Measurements from ENCODE around the gene PLEKHG4B.
"Not testable (repeated sequence)": the region's sequence is repeated elsewhere in the genome, so short reads cannot be mapped to it uniquely, and the experiment has no call there.

Gene PLEKHG4B

GRCh38 chr5:199197-199949, 107.4 kb downstream of the PLEKHG4B start:
- DNase-seq (ENCODE audit: low read depth in 3 of 3, low spot score in 1 of 3), result no peak

GRCh38 chr5:199950-200645, 108.1 kb downstream of the PLEKHG4B start:
- DNase-seq (ENCODE audit: low read depth in 3 of 3, low spot score in 1 of 3), result no peak

GRCh38 chr5:200985-201384, 109.0 kb downstream of the PLEKHG4B start:
- no peak for DNase-seq (ENCODE audit: low read depth in 3 of 3, low spot score in 1 of 3)

DNA sequence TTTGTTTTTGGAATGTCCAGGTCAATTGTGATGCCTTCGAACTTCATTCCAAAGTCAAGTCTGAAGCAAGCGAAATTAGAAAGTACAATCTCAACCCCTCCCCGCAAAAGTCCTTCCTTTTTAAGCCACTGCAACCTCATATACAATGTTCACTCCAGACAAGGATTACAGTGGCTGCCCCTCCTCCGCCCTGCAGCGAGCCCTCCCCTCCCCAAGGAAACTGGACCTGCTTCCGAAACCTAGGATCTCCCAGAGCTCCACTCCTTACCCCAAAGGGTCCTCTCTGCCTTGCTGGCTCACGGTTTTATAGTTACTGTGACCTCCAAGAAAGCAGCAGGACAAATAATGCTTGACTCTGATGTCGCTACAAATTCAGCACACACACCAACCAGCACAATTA, 109.7 kb downstream of the PLEKHG4B start:
- no peak for DNase-seq (ENCODE audit: low read depth in 3 of 3, low spot score in 1 of 3)

GRCh38 chr5:203246-203930, 111.4 kb downstream of the PLEKHG4B start:
- DNase-seq (ENCODE audit: low read depth in 3 of 3, low spot score in 1 of 3), result no peak

GRCh38 chr5:204001-204400, 112.0 kb downstream of the PLEKHG4B start:
- no peak for DNase-seq (ENCODE audit: low read depth in 3 of 3, low spot score in 1 of 3)

DNA sequence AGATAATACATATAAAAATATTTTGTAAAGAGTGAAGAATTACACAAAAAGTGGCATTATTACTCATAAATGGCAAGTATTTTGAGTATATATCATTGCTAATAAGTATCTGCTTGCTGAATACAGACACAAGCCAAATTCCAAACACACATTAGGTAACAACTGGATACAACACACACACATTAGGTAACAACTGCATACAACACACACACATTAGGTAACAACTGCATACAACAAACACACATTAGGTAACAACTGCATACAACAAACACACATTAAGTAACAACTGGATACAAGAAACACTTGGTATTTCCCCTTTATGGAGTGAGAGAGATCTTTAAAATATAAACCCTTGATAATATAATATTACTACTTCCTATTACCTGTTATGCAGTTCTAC, 112.5 kb downstream of the PLEKHG4B start:
- no peak for DNase-seq (ENCODE audit: low read depth in 3 of 3, low spot score in 1 of 3)

- DNase-seq (ENCODE audit: low read depth in 3 of 3, low spot score in 1 of 3), result no peak
These were observed 113.2 kb downstream of the PLEKHG4B start for GRCh38 chr5:204966-205670.

DNA sequence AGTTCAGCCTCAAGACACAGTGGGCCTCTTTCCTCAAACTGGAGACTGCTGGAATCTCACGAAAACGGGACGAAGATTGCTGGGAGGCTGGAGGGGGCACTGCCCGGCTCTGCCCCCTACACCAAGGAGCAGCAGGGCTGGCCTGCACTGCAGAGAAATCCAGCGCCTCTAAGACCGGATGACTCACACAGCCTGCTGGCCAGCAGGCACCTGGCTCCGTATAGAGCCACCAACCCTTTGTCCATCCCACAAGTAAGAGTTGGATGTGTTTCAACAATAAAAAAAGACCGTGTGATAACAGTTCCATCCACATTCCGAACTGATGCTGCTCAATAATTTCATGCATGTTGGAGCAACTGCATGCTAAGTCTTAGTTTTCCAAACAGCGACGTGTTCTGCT, 114.4 kb downstream of the PLEKHG4B start:
- no peak for DNase-seq (ENCODE audit: low read depth in 3 of 3, low spot score in 1 of 3)

DNA sequence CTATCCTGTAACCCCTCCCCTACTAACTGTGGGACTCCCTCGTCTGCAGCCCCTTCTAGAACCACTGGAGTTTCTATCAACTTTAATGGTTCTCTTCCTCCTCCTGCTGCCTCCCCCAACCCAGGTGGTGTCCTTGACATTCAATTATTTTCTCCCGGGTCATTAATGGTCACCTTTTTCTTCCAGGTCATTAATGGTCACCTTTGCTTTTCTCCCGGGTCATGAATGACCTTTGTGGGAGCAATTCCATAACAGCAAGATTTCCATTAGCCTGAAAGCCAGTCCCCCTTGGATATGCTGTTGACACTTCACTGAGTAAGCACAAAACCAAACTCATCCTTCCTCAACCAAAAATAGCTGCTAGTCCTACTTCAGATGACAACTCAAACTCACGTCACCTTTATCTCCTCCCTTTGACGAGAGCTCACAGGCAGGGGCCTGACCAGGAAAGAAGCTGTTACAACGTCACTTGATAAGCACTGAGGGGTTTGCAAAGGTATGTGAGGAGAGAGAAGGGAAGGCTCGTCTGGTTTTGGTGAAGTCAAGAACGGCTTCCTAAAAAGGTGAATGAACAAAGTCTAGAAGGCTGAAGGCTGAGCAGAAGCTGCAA, 115.1 kb downstream of the PLEKHG4B start:
- no peak for DNase-seq (ENCODE audit: low read depth in 3 of 3, low spot score in 1 of 3)

GRCh38 chr5:207599-207998, 115.6 kb downstream of the PLEKHG4B start:
- DNase-seq (ENCODE audit: low read depth in 3 of 3, low spot score in 1 of 3), result no peak

DNA sequence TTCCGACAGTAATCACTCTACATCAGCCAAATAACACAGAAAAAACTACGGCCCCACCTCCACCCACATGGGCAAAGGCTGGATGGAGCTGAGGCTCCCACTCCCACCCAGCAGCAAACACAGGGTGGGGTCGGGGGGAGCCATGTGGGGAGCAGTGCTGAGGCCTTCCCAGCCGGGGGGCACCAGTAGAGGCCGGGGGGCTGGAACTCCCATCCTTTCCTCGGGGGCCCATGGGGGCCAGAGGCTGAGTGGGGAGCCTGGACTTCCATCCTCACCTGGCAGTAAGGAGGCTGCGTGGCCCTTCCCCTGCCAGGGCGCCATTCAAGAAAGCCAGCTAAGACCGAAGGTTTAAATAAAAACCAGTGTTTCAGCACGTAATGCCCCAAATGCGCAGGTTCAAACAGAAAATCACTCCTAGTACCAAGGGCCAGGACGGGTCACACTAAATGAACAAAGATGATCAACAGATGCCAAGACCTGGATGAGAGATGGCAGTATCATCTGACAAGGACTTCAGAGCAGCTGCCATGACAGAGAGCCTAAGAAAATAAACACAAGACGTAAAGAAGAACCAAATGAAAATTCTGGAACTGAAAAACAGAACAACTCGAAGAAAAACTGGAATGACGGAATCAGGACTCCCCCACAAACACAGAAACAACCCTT, 116.6 kb downstream of the PLEKHG4B start:
- no peak for DNase-seq (ENCODE audit: low read depth in 3 of 3, low spot score in 1 of 3)

DNA sequence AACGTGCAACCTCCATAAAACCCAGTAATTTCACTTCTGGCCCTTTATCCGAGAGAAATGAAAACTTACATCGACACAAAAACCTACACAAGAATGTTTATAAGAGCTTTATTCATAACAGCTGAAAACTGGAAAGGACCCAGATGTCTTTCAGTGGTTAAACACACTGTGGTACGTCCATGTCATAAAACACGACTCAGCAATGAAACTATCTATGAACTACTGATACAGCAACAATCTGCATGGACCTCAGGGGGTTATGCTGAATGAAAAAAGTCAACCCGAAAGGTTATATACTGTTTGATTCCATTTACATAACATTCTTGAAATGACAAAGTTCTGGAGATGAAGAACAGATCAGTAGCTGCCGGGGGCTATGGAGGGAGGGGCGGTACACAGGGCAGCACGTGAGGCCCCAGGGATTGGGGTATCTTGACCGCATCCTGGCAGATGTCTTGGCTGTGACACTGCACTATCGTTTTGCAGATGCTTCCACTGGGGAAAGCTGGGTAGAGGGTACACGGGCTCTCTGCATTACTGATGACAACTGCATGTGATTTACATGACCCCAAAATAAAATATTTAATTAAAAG, 121.9 kb downstream of the PLEKHG4B start:
- no peak for DNase-seq (ENCODE audit: low read depth in 3 of 3, low spot score in 1 of 3)

DNA sequence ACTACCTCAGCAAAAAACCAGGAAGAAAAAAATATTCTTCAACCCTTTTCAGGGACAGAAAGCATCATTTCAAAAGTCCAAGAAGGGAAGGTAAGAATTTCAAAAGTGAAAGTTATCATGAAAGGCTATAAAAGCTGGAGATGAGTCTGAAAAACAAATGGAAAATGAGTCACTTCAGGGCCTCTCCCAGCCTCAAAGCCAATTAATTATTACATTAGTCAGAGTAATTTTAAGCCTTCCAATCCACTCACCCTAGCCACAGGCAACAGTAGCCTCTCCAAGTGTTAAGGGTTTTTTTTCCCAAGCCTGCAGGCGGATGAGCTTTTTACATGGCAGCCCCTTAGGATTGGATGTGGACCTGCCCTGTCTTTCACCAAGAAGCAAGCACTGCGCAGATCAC, 123.3 kb downstream of the PLEKHG4B start:
- DNase-seq (ENCODE audit: low read depth in 3 of 3, low spot score in 1 of 3), result not testable (repeated sequence)

DNA sequence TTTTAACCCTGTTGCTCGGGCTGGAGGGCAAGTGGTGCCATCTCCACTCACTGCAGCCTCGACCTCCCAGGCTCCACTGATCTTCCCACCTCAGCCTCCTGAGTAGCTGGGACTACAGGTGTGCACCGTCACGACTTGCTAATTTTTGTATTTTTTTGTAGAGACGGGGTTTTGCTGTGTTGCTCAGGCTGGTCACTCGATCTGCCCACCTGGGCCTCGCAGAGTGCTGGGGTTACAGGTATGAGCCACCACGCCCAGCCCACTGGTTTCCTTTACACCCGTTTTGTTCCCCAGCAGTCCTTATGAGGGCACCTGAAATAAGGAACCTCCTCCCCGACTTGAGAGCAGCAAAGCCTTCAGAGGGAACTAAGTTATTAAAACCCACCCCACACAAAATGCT, 124.1 kb downstream of the PLEKHG4B start:
- not testable (repeated sequence) for DNase-seq (ENCODE audit: low read depth in 3 of 3, low spot score in 1 of 3)

DNA sequence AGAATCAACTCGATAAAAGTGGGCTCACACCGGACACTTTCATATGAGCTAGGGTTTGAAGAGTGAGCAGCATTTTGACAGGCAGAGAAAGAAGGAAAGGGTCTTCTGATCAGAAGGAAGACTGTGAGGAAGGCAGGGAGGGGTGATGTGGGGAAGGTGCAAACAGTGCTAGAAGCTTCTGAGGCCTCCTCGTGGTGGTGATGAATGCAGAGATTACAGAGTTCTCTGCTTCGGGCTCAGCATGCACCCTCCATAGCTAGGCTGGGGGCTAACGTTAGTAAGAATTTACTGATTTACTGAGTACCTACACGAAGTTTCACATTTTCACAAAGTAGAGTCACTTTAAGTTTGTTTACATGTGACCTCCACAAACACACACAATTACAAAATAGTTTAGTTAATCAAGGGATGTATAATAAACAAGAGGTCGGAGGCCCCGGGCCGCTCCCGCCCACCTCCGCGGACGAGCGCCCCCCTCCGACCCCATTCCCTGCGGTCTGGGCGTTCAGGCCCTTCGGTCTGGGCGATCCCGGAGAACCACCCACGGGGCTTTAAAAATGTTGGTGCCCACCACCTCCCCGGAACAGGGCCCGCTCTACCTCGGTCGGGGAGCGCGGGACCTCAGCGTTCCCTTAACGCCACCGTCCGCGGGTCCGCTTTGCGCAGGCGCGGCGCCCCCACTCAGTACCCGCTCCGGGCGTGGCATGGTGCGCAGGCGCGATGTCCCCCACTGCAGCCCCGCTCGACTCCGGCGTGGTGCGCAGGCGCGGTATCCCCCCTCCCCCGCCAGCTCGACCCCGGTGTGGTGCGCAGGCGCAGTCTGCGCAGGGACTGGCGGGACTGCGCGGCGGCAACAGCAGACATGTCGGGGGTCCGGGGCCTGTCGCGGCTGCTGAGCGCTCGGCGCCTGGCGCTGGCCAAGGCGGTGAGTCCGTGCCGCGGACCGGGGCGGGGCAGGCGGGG, 125.8 kb downstream of the PLEKHG4B start, which contains the start of the genes CCDC127 and SDHA:
Gene CCDC127, minus strand, starts transcription at position 660 of the 963 bp plus-strand sequence. CDS start 1,304 bp downstream, outside the sequence.
Gene SDHA, plus strand, starts transcription at position 827 of the 963 bp plus-strand sequence. Its CDS starts 36 bp downstream, at position 863.
- DNase-seq (ENCODE audit: low read depth in 3 of 3, low spot score in 1 of 3), result peak; percentile 95 to 99 (median 99)

- DNase-seq (ENCODE audit: low read depth in 3 of 3, low spot score in 1 of 3), result no peak
These were observed 126.7 kb downstream of the PLEKHG4B start for GRCh38 chr5:218457-219291.

- no peak for DNase-seq (ENCODE audit: low read depth in 3 of 3, low spot score in 1 of 3)
These were observed 127.5 kb downstream of the PLEKHG4B start for GRCh38 chr5:219460-219863.

Data from stimulated activated CD4-positive, alpha-beta T cell treated with anti-CD3 and anti-CD28 coated beads, TNF-alpha, amount 100 ng/mL, for 1 hour (primary cell).